Hepatocyte (in vitro differentiated cells): ENCODE measurements around the gene RAPGEF5. TPM values are rescaled to one million over a fixed set of nuclear protein-coding genes. Genes with fewer than 3 reads are reported as not detected.

Experiments
- DNase-seq: peaks from one replicate; pipeline ENCODE4 v3.0.0-alpha.2; 2016; ENCODE audit warnings: low spot score
- H2AFZ ChIP-seq: fragments of 200-600 bp; sonication (generic); 2 replicates; pipeline ENCODE4 v1.6.0; 2016; ENCODE audit warnings: antibody characterized with exemption, mild to moderate bottlenecking
- H3K27ac ChIP-seq: fragments of 200-600 bp; sonication (generic); 2 replicates; pipeline ENCODE4 v1.5.1; 2016; ENCODE audit warnings: mild to moderate bottlenecking
- H3K27me3 ChIP-seq: fragments of 200-600 bp; sonication (generic); 2 replicates; pipeline ENCODE4 v1.6.1; 2016
- H3K36me3 ChIP-seq: fragments of 200-600 bp; sonication (generic); replicated peaks from 2 replicates; pipeline ENCODE4 v1.5.1; 2016; ENCODE audit warnings: low read depth; ENCODE audit not compliant: insufficient read depth
- H3K4me1 ChIP-seq: fragments of 200-600 bp; sonication (generic); 2 replicates; pipeline ENCODE4 v1.5.1; 2016; ENCODE audit warnings: mild to moderate bottlenecking, moderate library complexity; ENCODE audit not compliant: insufficient read depth
- H3K4me2 ChIP-seq: fragments of 200-600 bp; sonication (generic); 2 replicates; pipeline ENCODE4 v1.6.0; 2016
- H3K4me3 ChIP-seq: fragments of 200-600 bp; sonication (generic); 2 replicates; pipeline ENCODE4 v1.5.1; 2016; ENCODE audit warnings: mild to moderate bottlenecking
- H3K79me2 ChIP-seq: fragments of 200-600 bp; sonication (generic); 2 replicates; pipeline ENCODE4 v1.6.0; 2017; ENCODE audit warnings: mild to moderate bottlenecking
- H3K9me2 ChIP-seq: fragments of 200-600 bp; sonication (generic); replicated peaks from 2 replicates; pipeline ENCODE4 v1.6.0; 2017; ENCODE audit warnings: mild to moderate bottlenecking; ENCODE audit not compliant: insufficient read depth
- H3K9me3 ChIP-seq: fragments of 200-600 bp; sonication (generic); 2 replicates; pipeline ENCODE4 v1.5.1; 2016; ENCODE audit warnings: low read depth, mild to moderate bottlenecking
- H4K20me1 ChIP-seq: fragments of 200-600 bp; sonication (generic); 2 replicates; pipeline ENCODE4 v1.6.0; 2016; ENCODE audit warnings: mild to moderate bottlenecking; ENCODE audit not compliant: insufficient read depth, poor library complexity, severe bottlenecking
- EZH2 ChIP-seq: fragments of 200-600 bp; sonication (generic); IDR thresholded peaks from 2 replicates; pipeline ENCODE4 v1.6.1; 2016; ENCODE audit warnings: antibody characterized with exemption, mild to moderate bottlenecking, borderline replicate concordance
- EZH2phosphoT487 ChIP-seq: fragments of 200-600 bp; sonication (generic); IDR thresholded peaks from one replicate; pipeline ENCODE4 v1.6.1; 2018; ENCODE audit warnings: antibody characterized with exemption, mild to moderate bottlenecking, low read depth, moderate library complexity; ENCODE audit not compliant: unreplicated experiment, severe bottlenecking
- WGBS: methylation state at CpG from one replicate; pipeline ENCODE4 v1.1.6; 2016; ENCODE audit warnings: low lambda C conversion rate; ENCODE audit errors: missing lambda C conversion rate; 5-methylcytosine and 5-hydroxymethylcytosine counted together
- polyA plus RNA-seq: library from polyadenylated mRNA; unstranded; fragments of >200 nt; fragmentation: Nextera tagmentation; extraction: Ambion mirVana; gene quantifications from 2 replicates; pipeline ENCODE4 v1.2.1, GENCODE V29; 2016
- total RNA-seq: library from RNA; depleted of rRNA; stranded (reverse); fragments of >200 nt; gene quantifications from 2 replicates; pipeline ENCODE4 v1.2.3, GENCODE V29; 2014
- TF ChIP-seq, protein P1 (sequence below): fragments of 200-600 bp; sonication (generic); IDR thresholded peaks from 2 replicates; pipeline ENCODE4 v1.5.1; 2016; ENCODE audit warnings: antibody characterized with exemption, mild to moderate bottlenecking; ENCODE audit not compliant: poor library complexity

RAPGEF5 gene
- total and polyA plus RNA-seq, 2 experiments from 2014 or later = 5.2 to 14.5 TPM

DNA sequence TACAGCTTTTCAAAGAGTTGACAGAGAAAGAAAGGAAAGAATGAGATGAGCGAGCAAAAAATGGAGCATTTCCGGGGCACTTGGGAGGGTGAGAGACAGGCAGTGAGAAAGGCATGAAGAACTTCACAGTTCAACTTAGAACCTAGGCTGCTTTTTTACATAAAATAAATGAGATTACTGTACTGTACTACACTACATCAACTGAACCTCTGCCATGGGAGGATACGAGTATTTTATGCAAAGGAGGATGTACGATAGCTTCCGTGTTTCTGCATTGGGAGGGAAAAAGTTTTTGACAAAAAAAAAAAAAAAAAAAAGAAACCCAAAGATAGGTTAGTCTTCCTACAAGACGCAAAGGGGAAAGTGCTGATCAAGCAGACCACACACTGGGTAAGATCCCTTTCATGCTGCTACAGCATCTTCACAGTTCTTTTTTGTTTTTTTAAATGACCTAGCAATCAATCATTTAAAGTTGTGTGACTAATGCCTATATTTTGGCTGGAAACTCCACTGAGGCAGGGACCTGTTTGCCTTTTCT is 88.0 kb downstream of the RAPGEF5 start:
- no peaks in the 10 kb centered on the region for H4K20me1 ChIP-seq
- no peaks in the 10 kb centered on the region for H3K9me2 ChIP-seq
- H3K27me3 ChIP-seq = no peaks in the 10 kb centered on the region
- H3K4me2 ChIP-seq = no peak overlapping the region
- no peaks in the 10 kb centered on the region for H3K79me2 ChIP-seq
- H3K36me3 ChIP-seq = no peaks in the 10 kb centered on the region
- H3K4me1 ChIP-seq = peaks cover 21% of the 10 kb centered on the region
- no peaks in the 10 kb centered on the region for H3K9me3 ChIP-seq
- TF ChIP-seq, protein P1, sequence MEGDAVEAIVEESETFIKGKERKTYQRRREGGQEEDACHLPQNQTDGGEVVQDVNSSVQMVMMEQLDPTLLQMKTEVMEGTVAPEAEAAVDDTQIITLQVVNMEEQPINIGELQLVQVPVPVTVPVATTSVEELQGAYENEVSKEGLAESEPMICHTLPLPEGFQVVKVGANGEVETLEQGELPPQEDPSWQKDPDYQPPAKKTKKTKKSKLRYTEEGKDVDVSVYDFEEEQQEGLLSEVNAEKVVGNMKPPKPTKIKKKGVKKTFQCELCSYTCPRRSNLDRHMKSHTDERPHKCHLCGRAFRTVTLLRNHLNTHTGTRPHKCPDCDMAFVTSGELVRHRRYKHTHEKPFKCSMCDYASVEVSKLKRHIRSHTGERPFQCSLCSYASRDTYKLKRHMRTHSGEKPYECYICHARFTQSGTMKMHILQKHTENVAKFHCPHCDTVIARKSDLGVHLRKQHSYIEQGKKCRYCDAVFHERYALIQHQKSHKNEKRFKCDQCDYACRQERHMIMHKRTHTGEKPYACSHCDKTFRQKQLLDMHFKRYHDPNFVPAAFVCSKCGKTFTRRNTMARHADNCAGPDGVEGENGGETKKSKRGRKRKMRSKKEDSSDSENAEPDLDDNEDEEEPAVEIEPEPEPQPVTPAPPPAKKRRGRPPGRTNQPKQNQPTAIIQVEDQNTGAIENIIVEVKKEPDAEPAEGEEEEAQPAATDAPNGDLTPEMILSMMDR = no peak
- no peak for TF ChIP-seq EZH2phosphoT487
- TF ChIP-seq EZH2 = no peak
- no peak overlapping the region for H3K4me3 ChIP-seq
- 91% methylated on average over 6 of the region's 6 CpGs for WGBS
- no peak for DNase-seq
- H2AFZ ChIP-seq = no peak overlapping the region
- H3K27ac ChIP-seq = peak overlapping the region; percentile 85

DNA sequence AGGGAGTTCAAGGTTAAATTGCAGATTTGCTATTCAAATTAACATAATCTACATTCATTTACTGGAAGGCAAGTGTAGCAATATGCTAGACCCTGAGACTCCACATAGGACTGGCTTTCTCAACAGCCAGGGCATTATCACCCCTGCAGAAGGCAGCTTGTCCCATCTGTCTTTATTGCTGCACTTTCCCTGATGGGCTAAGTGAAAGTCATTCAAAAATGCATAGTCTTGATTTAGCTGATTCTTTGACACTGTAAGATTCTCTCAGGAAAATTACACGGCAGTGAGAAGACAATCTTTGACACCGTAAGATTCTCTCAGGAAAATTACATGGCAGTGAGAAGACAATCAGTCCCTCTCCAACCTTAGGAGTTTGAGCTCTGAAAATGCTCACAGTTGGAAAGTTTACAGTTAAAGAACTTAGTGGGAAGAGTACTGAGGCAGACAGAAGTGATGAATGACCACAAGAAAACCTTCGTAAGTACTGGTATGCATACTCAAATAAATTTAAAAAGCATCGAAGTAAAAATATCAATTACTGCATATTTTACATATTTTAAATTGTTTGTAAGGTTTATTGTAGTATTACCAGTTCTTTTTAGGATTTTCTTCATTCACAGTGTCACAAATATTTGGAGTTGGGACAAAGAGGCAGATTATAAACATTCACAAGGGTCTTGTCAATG is 88.9 kb downstream of the RAPGEF5 start:
- Histone ChIP-seq H3K4me2 (no peak overlapping the region), H4K20me1 (no peaks in the 10 kb centered on the region), H3K27ac (no peak overlapping the region), H2AFZ (no peak overlapping the region), H3K79me2 (no peaks in the 10 kb centered on the region), H3K9me3 (no peaks in the 10 kb centered on the region), H3K4me1 (peaks cover 21% of the 10 kb centered on the region), H3K9me2 (no peaks in the 10 kb centered on the region), H3K27me3 (no peaks in the 10 kb centered on the region), H3K36me3 (no peaks in the 10 kb centered on the region), H3K4me3 (no peak overlapping the region)
- TF ChIP-seq EZH2phosphoT487 (no peak), EZH2 (no peak)
- TF ChIP-seq, protein P1 = no peak
- no peak for DNase-seq
- 60% methylated on average over 4 of the region's 4 CpGs for WGBS

DNA sequence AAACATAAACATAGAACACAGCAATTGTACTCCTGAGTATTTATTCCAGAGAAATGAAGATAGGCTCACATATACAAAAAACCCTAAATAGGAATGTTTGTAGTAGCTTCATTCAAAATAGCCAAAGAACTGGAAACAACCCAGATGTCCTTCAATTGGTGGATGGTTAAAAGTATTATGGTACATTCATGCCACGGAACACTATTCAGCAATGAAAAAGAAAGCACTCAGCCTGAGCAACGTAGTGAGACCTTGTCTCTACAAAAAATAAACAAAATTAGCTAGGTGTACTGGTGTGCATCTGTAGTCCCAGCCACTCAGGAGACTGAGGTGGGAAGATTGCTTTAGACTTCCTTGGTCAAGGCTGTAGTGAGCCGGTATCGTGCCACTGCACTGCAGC is 94.4 kb downstream of the RAPGEF5 start:
- Histone ChIP-seq H3K79me2 (no peaks in the 10 kb centered on the region), H3K4me1 (no peaks in the 10 kb centered on the region), H4K20me1 (no peaks in the 10 kb centered on the region), H3K9me2 (no peaks in the 10 kb centered on the region), H3K36me3 (no peaks in the 10 kb centered on the region), H3K9me3 (no peaks in the 10 kb centered on the region), H3K4me3 (no peak overlapping the region), H2AFZ (no peak overlapping the region), H3K27me3 (no peaks in the 10 kb centered on the region), H3K27ac (no peak overlapping the region), H3K4me2 (no peak overlapping the region)
- DNase-seq = no peak
- TF ChIP-seq, protein P1 = no peak
- TF ChIP-seq EZH2 (no peak), EZH2phosphoT487 (no peak)
- WGBS = 98% methylated on average over 4 of the region's 4 CpGs
